Activated T-cell treated with anti-CD3 and anti-CD28 coated beads, Interleukin-2, amount 50 U/mL, for 4 hours (primary cell): ENCODE measurements around the gene LEP. TPM values are rescaled to one million over a fixed set of nuclear protein-coding genes. Genes with fewer than 3 reads are reported as not detected.
"Not testable (repeated sequence)": the region's sequence is repeated elsewhere in the genome, so short reads cannot be mapped to it uniquely, and the experiment has no call there.

Experiments used
- ATAC-seq, 2 donors: fragments of 200-7000 bp; cut with Tn5 transposase; one replicate each; pipeline ENCODE4 v1.10.0; 2021
- DNase-seq: peaks from one replicate; pipeline ENCODE4 v3.0.0-alpha.2; 2020
- H3K27me3 Mint-ChIP-seq: one replicate; pipeline ENCODE4 v1.8.0; 2021; ENCODE audit warnings: low read depth, mixed read lengths
- H3K36me3 Mint-ChIP-seq: one replicate; pipeline ENCODE4 v1.8.0; 2022; ENCODE audit warnings: mixed read lengths; ENCODE audit not compliant: insufficient read depth
- H3K4me1 Mint-ChIP-seq: one replicate; pipeline ENCODE4 v1.8.0; 2021; ENCODE audit warnings: low read depth, mixed read lengths
- H3K4me3 Mint-ChIP-seq: one replicate; pipeline ENCODE4 v1.8.0; 2021; ENCODE audit warnings: mild to moderate bottlenecking, moderate library complexity, mixed read lengths
- H3K9me3 Mint-ChIP-seq: one replicate; pipeline ENCODE4 v1.8.0; 2021; ENCODE audit warnings: mixed read lengths
- total RNA-seq, 3 donors: library from RNA; stranded (reverse); gene quantifications; one replicate each; pipeline ENCODE4 v1.2.1, GENCODE V29; 2021

The LEP gene
- total RNA-seq, 3 donors from 2014 or later, result not detected

DNA sequence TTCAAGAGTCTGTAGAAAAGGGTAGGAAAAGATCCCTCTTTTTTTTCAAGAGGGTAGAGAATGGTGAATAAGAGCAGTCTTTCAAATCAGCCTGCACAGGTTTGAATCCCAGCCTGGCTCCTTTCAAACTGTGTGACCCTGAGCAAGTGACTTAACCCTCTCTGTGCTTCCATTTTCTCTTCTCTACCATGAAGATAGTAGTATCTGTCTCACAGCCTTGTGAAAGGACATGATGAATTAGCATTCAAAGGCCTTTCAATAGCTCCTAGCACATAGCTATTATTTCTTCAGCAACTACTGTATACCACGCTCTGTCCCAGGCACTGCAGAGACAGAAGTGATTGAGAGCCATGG lies 25.4 kb downstream of the LEP start:
- Mint-ChIP-seq H3K4me3 (no peak overlapping the region), H3K36me3 (no peaks in the 10 kb centered on the region), H3K4me1 (peaks cover 2% of the 10 kb centered on the region), H3K9me3 (no peaks in the 10 kb centered on the region), H3K27me3 (peaks cover 33% of the 10 kb centered on the region)
- ATAC-seq (no peak), DNase-seq (no peak)

DNA sequence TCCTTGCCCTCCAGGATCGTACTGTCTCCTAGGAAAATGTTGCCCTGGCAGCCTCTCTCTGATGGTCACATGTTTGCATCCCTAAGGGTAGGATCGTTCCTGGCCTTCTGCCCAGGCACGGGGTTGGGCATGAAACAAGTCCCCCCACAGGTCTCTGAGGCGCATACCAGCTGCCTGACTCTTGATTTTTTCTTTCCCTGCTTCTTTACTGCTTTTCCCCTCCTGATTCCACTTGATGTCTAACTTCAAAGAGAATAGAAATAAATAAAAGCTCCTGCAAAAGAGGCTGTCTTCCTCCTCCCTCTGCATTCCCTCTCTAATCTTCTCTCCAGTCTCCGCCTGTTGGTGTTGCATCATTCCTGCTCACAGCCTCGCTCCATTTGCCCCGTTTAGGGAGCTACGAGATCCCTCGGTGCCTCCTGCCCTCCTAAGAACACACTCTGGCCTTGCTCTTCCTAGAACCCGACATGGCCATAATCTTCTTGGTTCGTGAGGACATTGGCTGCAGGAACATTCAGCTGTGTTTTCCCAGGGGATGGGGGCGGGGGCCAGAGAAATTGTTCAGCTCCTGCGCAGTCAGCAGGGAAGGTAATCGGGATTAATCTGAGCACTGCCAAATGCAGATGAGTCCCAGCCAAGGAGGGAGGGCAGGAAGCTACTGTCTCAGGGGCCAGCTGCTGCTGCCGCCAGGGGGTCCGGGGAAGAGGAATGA lies 26.0 kb downstream of the LEP start:
- H3K36me3 Mint-ChIP-seq, result no peaks in the 10 kb centered on the region
- no peaks in the 10 kb centered on the region for H3K9me3 Mint-ChIP-seq
- DNase-seq (no peak), ATAC-seq (no peak)
- H3K27me3 Mint-ChIP-seq, result peaks cover 33% of the 10 kb centered on the region
- H3K4me1 Mint-ChIP-seq, result peaks cover 2% of the 10 kb centered on the region
- H3K4me3 Mint-ChIP-seq, result no peak overlapping the region

- ATAC-seq (no peak), DNase-seq (no peak)
- Mint-ChIP-seq H3K36me3 (no peaks in the 10 kb centered on the region), H3K4me1 (peaks cover 5% of the 10 kb centered on the region), H3K4me3 (no peak overlapping the region), H3K27me3 (peaks cover 38% of the 10 kb centered on the region), H3K9me3 (no peaks in the 10 kb centered on the region)
These were observed 26.5 kb downstream of the LEP start for GRCh38 chr7:128267595-128267924.

- ATAC-seq (no peak), DNase-seq (no peak)
- Mint-ChIP-seq H3K4me3 (no peak overlapping the region), H3K27me3 (peaks cover 42% of the 10 kb centered on the region), H3K9me3 (no peaks in the 10 kb centered on the region), H3K36me3 (no peaks in the 10 kb centered on the region), H3K4me1 (peaks cover 5% of the 10 kb centered on the region)
These were observed 27.2 kb downstream of the LEP start for GRCh38 chr7:128268233-128268632.

- H3K36me3 Mint-ChIP-seq, result no peaks in the 10 kb centered on the region
- H3K4me3 Mint-ChIP-seq, result no peak overlapping the region
- peaks cover 42% of the 10 kb centered on the region for H3K27me3 Mint-ChIP-seq
- no peaks in the 10 kb centered on the region for H3K9me3 Mint-ChIP-seq
- H3K4me1 Mint-ChIP-seq, result peaks cover 5% of the 10 kb centered on the region
- DNase-seq, result no peak
- ATAC-seq, result no peak
These were observed 29.8 kb downstream of the LEP start for GRCh38 chr7:128270826-128271272.

DNA sequence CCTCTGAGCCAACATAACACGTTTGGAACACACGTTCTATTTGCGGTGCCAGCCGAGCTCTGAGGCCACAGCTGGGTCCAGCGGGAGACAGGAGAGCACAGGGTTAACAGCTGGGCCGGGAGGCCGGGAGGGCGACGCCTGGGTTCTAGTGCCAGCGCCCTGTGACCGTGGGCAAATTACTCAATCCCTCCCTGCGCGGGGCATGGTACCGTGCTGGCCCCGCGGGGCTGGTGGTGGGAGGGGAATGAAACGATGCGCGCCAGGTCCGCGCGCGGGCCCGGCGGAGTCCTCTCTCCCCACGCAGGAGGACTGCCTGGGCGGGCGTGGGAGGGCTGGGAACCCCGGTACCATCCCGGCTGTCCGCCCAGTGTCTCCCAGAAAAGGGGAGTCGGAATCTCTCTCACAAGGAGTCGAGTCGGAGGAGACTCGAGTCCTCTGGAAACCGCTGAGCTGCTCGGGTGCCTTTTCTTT lies 30.4 kb downstream of the LEP start:
- ATAC-seq, result no peak
- H3K27me3 Mint-ChIP-seq, result peaks cover 38% of the 10 kb centered on the region
- DNase-seq, result no peak
- no peaks in the 10 kb centered on the region for H3K9me3 Mint-ChIP-seq
- H3K36me3 Mint-ChIP-seq, result no peaks in the 10 kb centered on the region
- no peak overlapping the region for H3K4me3 Mint-ChIP-seq
- H3K4me1 Mint-ChIP-seq, result peaks cover 5% of the 10 kb centered on the region

GRCh38 chr7:128271942-128272481 lies 30.9 kb downstream of the LEP start:
- H3K4me1 Mint-ChIP-seq, result peaks cover 5% of the 10 kb centered on the region
- ATAC-seq (no peak), DNase-seq (no peak)
- H3K27me3 Mint-ChIP-seq, result peaks cover 37% of the 10 kb centered on the region
- H3K9me3 Mint-ChIP-seq, result no peaks in the 10 kb centered on the region
- no peak overlapping the region for H3K4me3 Mint-ChIP-seq
- no peaks in the 10 kb centered on the region for H3K36me3 Mint-ChIP-seq

- Mint-ChIP-seq H3K36me3 (no peaks in the 10 kb centered on the region), H3K9me3 (no peaks in the 10 kb centered on the region), H3K4me3 (no peak overlapping the region), H3K4me1 (peaks cover 5% of the 10 kb centered on the region), H3K27me3 (peaks cover 18% of the 10 kb centered on the region)
- ATAC-seq (no peak), DNase-seq (no peak)
These were observed 33.3 kb downstream of the LEP start for GRCh38 chr7:128274246-128274883.

DNA sequence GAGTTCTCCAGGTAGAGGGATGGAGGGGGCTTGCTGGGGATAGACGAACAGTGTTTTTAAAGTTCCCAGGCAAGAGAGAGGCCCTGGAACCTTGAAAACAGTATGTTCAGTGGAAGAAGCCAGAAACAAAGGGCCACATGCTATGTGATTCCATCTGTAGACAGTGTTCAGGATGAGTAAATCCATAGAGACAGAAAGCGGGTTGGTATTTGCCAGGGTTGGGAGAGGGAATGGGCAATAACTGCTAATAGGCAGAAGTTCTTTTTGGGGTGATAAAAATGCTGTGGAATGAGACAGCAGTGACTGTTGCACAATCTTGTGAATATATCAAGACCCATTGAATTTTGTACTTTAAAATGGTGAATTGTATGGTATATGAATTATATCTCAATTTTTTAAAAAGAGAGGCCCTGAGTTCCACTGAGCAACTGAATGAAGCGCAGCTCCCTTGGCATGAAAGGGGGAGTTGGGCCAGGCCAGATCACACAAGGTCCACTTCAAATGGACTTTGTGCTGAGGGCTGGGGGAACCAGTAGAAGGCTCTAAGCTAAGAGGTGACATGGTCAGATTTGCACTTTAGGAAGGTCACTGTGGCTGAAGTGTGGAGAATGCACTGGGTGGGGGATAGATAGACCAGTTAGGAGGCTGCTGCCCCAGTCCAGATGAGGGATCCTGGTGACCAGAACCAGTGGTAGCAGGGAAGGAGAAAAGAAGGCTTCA lies 34.0 kb downstream of the LEP start:
- ATAC-seq (no peak), DNase-seq (no peak)
- peaks cover 5% of the 10 kb centered on the region for H3K4me1 Mint-ChIP-seq
- peaks cover 2% of the 10 kb centered on the region for H3K36me3 Mint-ChIP-seq
- peaks cover 13% of the 10 kb centered on the region for H3K27me3 Mint-ChIP-seq
- peaks cover 6% of the 10 kb centered on the region for H3K9me3 Mint-ChIP-seq
- no peak overlapping the region for H3K4me3 Mint-ChIP-seq

DNA sequence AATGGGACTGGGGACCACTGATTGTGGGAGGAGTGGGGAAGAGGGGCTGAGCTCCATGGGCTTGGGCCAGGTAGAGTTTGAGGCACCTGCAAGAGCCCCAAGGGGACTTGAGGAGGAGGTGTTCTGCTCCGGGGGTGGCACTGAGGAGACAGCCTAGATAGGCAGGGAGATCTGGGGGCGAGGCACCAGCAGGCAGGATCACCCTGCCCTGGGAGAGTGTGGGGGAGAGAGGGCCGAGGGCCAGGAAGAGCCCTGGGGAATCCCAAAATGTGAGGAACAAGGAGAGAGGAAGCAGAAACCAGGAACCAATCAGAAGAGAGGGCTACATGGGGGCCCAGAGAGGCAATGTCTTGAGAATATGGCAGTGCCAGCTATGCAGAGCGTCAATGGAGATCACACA lies 34.6 kb downstream of the LEP start:
- Mint-ChIP-seq H3K27me3 (peaks cover 13% of the 10 kb centered on the region), H3K9me3 (peaks cover 9% of the 10 kb centered on the region), H3K4me3 (no peak overlapping the region), H3K36me3 (peaks cover 2% of the 10 kb centered on the region), H3K4me1 (peaks cover 5% of the 10 kb centered on the region)
- DNase-seq (no peak), ATAC-seq (no peak)

DNA sequence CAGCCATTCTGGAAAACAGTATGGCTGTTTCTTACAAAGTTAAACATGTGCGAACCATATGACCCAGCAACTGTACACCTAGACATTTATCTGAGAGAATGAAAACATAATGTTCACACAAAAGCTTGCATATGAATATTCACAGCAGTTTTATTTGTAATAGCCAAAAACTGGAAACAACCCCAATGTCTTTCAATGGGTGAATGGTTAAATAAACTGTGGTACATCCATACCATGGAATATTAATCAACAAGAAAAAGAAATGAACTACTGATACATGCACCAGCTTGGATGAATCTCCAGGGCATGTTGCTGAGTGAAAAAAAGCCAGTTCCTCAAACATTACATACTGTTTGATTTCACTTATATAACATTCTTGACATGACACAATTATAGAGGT lies 37.3 kb downstream of the LEP start:
- H3K4me3 Mint-ChIP-seq, result no peak overlapping the region
- no peaks in the 10 kb centered on the region for H3K4me1 Mint-ChIP-seq
- H3K36me3 Mint-ChIP-seq, result peaks cover 8% of the 10 kb centered on the region
- no peaks in the 10 kb centered on the region for H3K27me3 Mint-ChIP-seq
- H3K9me3 Mint-ChIP-seq, result peaks cover 12% of the 10 kb centered on the region
- DNase-seq, result no peak
- ATAC-seq, result no peak

DNA sequence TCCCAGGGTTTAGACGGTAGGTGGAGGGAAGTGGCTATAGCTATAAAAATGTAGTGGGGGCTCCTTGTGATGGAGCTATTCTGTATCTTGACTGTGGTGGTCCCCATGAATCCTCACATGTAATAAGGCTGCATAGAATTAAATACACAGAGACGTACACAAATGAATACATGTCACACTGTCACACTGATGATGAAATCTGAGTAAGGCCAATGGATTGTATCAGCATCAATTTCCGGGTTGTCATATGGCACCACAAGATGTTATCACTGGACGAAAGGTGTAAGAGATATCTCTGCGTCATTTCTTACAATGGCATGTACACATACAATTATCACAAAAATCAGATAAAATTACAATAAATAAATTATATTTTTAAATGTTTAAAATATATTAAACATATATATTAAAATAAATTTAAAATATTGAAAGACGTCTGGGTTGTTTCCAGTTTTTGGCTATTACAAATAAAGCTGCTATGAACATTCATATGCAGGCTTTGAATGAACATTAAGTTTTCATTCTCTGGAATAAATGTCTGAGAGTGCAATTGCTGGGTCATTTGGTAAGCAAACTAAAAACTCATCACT lies 38.1 kb downstream of the LEP start:
- Mint-ChIP-seq H3K4me3 (no peak overlapping the region), H3K27me3 (no peaks in the 10 kb centered on the region), H3K36me3 (peaks cover 8% of the 10 kb centered on the region), H3K4me1 (no peaks in the 10 kb centered on the region), H3K9me3 (peaks cover 12% of the 10 kb centered on the region)
- no peak for ATAC-seq
- DNase-seq, result no peak

DNA sequence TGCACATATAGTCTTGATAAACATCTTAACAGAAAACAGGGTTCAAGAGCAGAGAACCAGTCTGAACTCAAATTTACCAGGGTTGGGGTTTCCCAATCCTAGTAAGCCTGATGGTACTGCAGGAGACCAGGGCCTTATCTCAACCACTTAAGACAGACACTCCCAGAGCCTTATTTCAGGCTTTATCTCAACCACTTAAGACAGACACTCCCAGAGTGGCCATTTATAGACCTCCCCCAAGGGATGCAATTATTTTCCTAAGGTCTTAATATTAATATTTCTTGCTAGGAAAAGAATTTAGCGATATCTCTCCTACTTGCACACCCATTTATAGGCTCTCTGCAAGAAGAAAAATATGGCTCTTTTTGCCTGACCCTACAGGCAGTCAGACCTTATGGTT lies 39.4 kb downstream of the LEP start:
- not testable (repeated sequence) for H3K27me3 Mint-ChIP-seq, ATAC-seq

DNA sequence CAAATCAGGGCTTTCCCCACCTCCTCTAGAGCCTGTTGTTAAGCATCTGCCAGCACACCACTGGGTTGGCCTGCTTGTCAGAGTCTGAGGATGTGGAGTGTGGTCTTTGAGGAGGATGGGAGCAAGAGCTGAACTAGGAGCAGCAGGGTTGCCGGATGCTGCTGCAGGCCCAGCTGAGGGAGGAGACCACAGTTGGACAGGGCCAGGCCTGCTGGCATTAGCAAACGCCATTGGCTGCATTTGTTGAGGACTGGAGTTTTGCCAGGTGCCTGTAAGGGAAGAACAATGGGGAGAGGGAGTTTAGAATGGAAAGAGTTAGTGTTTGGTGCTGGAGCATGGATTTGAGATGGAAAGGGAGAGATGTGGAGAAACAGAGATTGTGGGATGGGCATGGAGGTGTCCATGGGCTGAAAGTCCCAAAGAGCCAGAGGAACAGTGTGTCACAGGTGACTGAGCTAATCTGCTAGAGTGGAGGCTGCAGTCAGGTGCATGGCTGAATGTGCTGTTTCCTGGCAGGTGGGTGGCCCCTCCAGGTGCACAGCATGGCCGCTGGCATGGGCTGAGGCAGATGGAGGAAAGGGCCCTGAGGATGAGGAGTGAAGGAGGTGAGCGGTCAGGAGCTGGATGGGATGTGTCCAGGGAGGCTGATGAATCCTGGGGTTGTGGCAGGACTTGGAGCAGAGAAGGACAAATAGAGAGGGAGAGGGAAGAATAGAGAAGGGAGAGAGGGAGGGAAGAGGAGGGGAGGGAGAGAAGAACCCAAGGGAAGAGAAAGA lies 40.7 kb downstream of the LEP start:
- Mint-ChIP-seq H3K27me3 (no peaks in the 10 kb centered on the region), H3K4me3 (no peak overlapping the region), H3K9me3 (peaks cover 12% of the 10 kb centered on the region), H3K36me3 (peaks cover 15% of the 10 kb centered on the region), H3K4me1 (no peaks in the 10 kb centered on the region)
- ATAC-seq (no peak), DNase-seq (no peak)

More for the DNA sequence above, 39.4 kb downstream of the LEP start:
- not testable (repeated sequence) for H3K4me1 Mint-ChIP-seq, DNase-seq, H3K4me3 Mint-ChIP-seq
- Mint-ChIP-seq H3K9me3 (peaks cover 12% of the 10 kb centered on the region), H3K36me3 (peaks cover 12% of the 10 kb centered on the region)
